Gastroesophageal sphincter (tissue), 3 donors: Measurements from ENCODE around the gene SYCP3.

Experiments used
- CTCF ChIP-seq, 4 experiments: fragments of 200-600 bp in 2 of 4; fragments of 450-650 bp in 2 of 4; sonication (generic) in 1 of 4; IDR thresholded peaks; one replicate each; pipeline ENCODE4 v1.5.1; 2017 to 2019; ENCODE audit warnings: antibody characterized with exemption in 4 of 4, mild to moderate bottlenecking in 2 of 4, moderate library complexity in 2 of 4
- EP300 ChIP-seq: sonication (generic); formaldehyde crosslinking; IDR thresholded peaks from one replicate; pipeline ENCODE4 v1.6.1; 2017; ENCODE audit warnings: antibody characterized with exemption, mild to moderate bottlenecking
- POLR2A ChIP-seq, 2 donors: fragments of 450-650 bp; IDR thresholded peaks; one replicate each; pipeline ENCODE4 v1.6.1; 2017; ENCODE audit warnings: antibody characterized with exemption in 2 of 2, mild to moderate bottlenecking in 2 of 2, moderate library complexity in 1 of 2
- POLR2AphosphoS5 ChIP-seq: sonication (generic); formaldehyde crosslinking; IDR thresholded peaks from one replicate; pipeline ENCODE4 v1.6.1; 2017; ENCODE audit warnings: antibody characterized with exemption

- TF ChIP-seq POLR2A (IDR thresholded peaks at IDR 0.05) (no peak), CTCF (IDR thresholded peaks at IDR 0.05) (no peak), EP300 (no peak), POLR2AphosphoS5 (no peak)
Observed at GRCh38 chr12:101750152-101750551, 10.9 kb upstream of the SYCP3 start.
